ENCODE results near the gene TTK. TPM values are rescaled to one million over a fixed set of nuclear protein-coding genes. Genes with fewer than 3 reads are reported as not detected.
"Not testable (repeated sequence)": the region's sequence is repeated elsewhere in the genome, so short reads cannot be mapped to it uniquely, and the experiment has no call there.

Gene TTK
- polyA plus RNA-seq, 1 donor: 33.2 TPM

DNA sequence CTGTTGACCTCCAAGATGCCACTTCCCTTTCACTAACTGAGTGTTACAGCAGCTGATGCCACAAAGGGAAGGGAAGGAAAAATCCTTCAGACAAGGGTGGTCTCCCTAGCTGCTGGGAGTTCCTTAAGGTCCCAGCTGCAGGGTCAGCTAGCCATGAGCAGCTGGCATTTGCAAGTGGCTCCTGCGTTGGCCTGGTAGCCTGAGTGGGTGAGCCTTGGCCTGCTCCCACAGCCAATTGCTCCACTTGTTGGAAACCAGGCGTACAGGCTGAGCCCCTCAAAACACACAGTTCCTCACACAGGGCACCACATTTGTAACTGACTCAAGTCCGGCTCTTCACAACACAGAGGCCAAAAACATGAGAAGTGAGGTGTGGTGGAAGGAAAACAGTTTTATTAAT lies 16.7 kb downstream of the TTK start:
- no peak for DNase-seq

DNA sequence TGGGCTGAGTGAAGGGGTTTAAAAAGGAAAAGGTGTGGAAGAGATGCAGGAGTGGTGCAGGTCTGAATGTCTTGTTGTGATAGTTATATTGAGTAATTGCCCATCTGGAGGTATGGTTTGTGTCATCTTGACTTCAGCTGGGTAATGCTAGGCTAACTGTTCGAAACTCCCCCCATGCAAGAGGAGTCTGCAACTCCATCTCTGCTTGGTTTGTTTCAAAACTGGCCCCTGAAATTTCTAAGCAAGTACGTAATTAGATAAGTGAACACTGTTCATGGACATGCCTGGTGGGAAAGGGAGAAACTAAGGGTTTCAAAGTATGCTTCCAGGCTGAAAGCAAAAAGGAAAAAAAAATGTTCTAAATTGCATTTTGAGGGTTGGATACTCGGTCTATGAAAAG lies 17.1 kb downstream of the TTK start:
- no peak for DNase-seq

DNA sequence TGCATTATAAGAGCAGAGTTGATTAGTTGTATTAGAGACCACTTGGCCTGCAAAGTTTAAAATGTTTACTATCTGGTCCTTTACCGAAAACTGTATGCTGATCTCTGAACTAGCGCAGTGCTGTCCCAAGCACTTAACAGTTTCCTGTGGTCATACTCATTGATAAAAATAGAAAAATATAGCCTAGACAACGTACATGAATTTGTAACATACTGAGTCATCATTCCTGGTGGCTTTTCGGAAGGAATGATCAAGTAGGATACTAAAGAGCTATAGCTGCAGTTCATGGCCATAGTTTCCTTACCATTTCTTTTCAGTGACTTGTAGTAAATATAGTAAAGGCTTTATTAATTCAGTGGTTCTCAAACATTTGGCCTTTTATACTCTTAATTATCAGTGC lies 18.4 kb downstream of the TTK start:
- DNase-seq: no peak

DNA sequence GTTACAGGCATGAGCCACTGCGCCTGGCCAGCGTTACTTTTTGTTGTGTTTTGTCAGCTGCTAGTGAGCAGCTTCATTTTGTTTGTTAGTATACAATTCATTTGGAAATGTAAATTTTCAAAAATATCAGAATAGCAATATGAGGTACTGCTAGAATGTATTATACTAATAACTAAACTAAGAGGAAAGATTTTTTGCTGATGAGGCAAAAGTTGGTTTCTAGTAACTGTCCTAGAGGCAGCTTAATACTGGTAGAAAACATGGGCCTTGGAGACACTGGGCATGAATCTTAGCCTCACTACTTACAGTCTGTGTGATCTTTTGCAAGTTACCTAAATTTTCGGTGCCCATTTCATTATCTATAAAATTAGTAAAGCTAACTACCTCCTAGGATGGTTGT lies 24.1 kb downstream of the TTK start:
- no peak for DNase-seq

DNA sequence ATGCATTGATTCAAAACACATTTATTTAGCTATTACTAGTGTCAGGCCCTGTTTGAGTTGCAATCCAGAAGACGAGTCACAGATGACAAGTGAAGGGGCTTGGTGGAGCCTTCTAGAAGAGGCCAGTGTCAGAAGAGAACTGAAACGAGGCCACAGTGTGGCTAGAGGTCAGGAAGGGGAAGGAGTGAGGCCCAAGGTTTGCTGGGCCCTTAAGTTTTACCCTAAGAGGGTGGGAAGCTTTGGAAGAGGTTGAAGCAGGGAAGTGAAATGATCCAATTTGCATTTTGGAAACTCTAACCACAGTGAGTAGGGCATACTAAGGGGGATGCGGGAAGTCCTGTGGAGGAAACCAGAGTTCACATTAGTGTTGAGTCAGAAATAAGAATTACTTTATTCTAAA lies 25.0 kb downstream of the TTK start:
- no peak for DNase-seq

DNA sequence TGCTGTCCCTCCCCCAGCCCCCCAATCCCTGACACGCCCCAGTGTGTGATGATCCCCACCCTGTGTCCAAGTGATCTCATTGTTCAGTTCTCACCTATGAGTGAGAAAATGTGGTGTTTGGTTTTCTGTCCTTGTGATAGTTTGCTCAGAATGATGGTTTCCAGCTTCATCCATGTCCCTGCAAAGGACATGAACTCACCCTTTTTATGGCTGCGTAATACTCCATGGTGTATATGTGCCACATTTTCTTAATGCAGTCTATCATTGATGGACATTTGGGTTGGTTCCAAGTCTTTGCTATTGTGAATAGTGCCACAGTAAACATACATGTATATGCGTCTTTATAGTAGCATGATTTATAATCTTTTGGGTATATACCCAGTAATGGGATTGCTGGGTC lies 43.8 kb downstream of the TTK start:
- DNase-seq: not testable (repeated sequence)

DNA sequence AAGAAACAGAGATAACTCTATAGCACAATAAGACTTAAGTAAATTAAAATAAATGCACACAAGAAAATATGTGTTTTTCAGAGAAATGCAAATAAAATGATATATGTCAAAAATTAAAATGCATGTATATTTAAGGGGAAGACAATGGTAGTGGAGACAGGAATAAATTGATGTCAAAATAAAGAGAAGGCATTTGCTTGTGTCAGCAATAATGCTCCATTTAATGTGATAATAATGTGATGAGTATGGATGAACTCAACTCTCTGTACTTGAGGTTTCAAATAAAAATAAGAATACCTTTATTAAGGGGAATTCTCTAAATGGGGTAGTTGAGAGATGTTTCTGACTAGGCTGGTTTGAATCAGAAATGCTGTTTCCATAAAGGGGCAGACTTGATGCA lies 56.3 kb downstream of the TTK start:
- DNase-seq: no peak

DNA sequence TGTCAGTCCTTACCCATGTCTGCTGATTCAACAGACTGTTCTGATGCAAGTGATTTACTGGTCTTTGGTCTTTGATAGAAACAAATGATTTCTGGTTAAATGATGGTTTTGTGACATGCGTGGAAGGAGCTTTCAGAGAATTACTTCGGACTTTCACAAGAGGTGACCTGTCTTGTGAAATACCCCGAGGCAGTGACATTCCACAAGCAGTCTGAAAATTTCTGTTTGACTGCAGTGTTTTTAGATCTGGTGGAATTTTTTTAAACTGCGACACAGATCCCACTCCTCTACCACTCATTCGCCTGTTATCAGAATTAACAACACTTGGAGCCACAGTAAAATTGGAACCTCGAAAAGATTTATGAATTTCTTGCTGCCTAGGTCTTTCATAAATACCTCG lies 63.7 kb downstream of the TTK start:
- DNase-seq: not testable (repeated sequence)

DNA sequence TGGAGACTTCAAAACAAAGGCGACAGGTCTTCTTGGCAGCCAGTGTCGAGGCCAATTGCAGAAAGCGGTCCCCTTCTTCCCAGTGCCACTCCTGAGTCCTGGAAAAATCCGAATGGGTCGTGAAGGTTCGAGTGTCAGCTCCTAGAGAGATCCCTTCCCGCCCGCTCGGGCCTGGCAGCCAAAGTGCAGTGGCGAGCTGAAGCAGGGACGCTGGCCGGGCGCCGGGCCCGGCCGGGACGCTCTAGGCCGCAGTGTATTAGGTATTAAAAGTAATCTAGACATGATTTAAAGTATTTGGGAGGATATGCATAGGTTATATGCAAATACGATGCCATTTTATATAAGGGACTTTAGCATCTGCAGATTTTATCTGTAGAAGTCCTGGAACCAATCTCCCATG lies 66.0 kb downstream of the TTK start:
- not testable (repeated sequence) for DNase-seq

DNA sequence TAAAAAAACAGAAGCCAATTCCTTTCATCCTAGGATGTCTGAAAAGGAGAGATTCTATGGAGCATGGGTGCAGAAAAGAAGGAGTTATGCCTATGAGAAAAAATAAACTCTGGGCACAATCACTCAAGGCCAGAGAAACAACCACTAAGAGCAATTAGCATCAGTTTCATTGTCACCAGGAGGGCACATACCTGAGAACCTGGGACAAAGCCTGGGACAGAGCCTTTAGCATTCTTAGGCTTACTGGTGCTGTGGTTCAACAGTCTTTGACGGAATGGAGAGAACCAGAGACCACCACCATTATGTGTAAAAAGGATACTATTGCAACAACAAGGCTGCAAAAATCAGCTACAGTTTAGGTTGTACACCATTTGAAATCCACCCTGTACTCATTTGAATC lies 72.6 kb downstream of the TTK start:
- no peak for DNase-seq

DNA sequence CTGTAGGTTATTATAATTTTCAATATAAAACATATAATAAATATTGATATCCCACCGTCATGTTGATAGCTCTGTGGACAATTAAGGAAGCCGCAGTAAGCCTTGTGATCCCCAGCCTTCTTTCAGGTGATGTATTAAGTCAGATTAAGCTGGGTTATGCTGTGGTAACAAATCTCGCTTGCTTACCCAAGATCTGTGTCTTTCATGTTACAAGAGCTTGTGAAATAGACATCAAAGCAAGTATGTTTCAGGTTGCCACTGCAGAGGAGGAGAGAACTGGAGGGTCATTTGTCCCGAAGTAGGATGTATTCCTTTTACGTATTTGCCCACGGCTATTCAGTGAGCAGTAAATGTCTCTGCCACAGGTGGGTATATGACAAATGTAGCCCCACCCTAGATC lies 84.2 kb downstream of the TTK start:
- no peak for DNase-seq

DNA sequence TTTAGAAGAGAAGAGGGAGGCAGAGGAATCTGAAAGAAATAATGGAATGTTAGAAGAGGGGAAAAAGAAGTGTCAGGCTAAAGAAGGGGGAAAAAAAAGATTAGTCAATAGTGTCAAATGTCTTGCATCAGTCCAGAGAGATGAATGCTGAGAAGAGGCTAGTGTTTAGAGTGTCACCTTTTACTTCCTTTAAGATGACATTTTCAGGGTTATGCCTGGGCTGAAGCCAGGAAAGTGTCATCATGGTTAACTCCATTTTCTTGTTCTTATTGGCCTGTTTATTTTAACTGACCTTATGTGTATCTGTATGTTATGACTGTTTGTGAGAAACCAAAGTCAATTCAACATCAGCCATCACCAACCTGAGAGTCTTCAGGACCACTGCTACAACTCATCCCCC lies 87.1 kb downstream of the TTK start:
- no peak for DNase-seq

Other genes starting within 250 kb of the TTK start
- gene ELOVL4, start 57.1 kb upstream of the TTK start, polyA plus RNA-seq (ENCODE audit: insufficient read length): 4.0 TPM
- gene BCKDHB, start 102.0 kb downstream of the TTK start, polyA plus RNA-seq (ENCODE audit: insufficient read length): 34.4 TPM

All from left kidney (tissue), 2 donors.